ACHN (cell line): ENCODE measurements around the gene RERG.
"Not testable (repeated sequence)": the region's sequence is repeated elsewhere in the genome, so short reads cannot be mapped to it uniquely, and the experiment has no call there.

Experiments used
- DNase-seq: peaks from one replicate; pipeline ENCODE4 v3.0.0-alpha.2; 2015
- in situ Hi-C: cut with HindIII; loops from 2 replicates; pipeline ENCODE4 v1.10.0; 2017; ENCODE audit warnings: low sequenced_read_pairs, low pct_ligation_motif_present, low pct_unique_long_range_greater_than_20kb

Gene RERG

GRCh38 chr12:15114501-15114900, 106.7 kb downstream of the RERG start:
- no peak for DNase-seq
- in situ Hi-C loops: no loop called here

- no peak for DNase-seq
- in situ Hi-C loops: no loop called here
Observed at GRCh38 chr12:15092826-15093225, 128.4 kb downstream of the RERG start.

DNA sequence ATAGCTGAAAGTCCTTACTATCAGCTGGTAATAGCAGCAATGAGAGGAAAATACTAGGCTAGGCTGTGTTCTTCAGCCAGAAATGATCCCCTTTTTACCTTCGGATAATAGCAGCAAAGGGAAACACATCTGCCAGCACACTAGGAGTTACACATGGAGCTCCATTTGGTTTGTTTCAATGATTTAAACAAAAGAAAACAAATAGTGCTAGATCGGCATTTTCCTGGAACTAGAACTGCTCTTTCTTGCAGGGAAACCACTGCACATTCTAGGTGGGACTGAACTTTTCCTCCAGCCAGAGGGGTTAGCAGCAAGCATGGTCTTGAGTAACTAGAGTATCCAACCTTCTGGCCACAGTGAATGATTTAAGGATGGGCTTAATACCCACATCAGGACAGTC, 130.8 kb downstream of the RERG start:
- no peak for DNase-seq
- in situ Hi-C loops: no loop called here

GRCh38 chr12:15088105-15088504, 133.1 kb downstream of the RERG start:
- in situ Hi-C loops: no loop called here
- no peak for DNase-seq

- DNase-seq, in situ Hi-C loops: not testable (repeated sequence)
Observed at GRCh38 chr12:15077751-15078150, 143.5 kb downstream of the RERG start.

- no peak for DNase-seq
- in situ Hi-C loops: no loop called here
Observed at GRCh38 chr12:15074351-15074750, 146.9 kb downstream of the RERG start.

DNA sequence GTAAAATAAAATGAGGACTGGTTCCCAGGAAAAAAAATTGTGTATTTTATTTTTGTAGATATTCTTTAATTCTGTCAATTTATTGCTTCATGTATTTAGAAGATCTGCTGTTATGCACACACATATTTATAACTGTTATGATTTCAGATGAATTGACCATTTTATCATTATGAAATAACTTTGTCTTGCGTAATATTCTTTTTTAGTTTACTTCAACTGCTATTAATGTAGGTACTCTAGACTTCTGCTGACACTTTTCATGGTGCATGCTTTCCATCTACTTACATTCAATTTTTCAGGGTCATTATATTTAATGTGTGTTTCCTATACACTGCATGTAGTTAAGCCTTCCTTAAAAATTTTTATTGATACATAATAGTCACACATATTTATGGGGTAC, 162.1 kb downstream of the RERG start:
- no peak for DNase-seq
- in situ Hi-C loops: no loop called here
